T1000 (cell line): Measurements from ENCODE around the gene CACNA1C.
A peak's percentile ranks its signal among the peaks of the same experiment; 100 is the strongest.
"Not testable (repeated sequence)": the region's sequence is repeated elsewhere in the genome, so short reads cannot be mapped to it uniquely, and the experiment has no call there.

ENCODE experiments used
- DNase-seq: peaks from one replicate; lab custom pipeline; 2025; ENCODE audit warnings: mixed read lengths; lab: John Stamatoyannopoulos, UW

CACNA1C gene

DNA sequence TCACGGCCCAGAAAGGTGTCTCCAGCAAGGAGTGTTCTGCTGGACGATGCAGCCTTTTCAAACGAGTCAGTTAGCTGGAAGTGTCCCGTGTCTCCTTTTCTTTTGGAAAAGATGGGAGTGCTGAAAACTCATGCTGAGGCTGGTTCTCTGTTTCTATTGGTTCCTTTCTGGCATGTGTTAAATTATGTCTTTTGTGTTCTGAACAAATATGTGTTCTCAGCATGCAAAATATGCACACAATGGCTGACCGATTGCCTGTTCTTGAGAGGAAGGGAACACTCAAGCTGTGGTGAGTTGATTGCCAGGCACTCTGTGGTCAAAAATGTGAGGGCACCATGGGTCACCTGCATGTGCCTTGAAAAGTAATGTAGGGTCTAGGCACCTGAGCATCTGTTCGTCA, 181.3 kb downstream of the CACNA1C start:
- DNase-seq = no peak

DNA sequence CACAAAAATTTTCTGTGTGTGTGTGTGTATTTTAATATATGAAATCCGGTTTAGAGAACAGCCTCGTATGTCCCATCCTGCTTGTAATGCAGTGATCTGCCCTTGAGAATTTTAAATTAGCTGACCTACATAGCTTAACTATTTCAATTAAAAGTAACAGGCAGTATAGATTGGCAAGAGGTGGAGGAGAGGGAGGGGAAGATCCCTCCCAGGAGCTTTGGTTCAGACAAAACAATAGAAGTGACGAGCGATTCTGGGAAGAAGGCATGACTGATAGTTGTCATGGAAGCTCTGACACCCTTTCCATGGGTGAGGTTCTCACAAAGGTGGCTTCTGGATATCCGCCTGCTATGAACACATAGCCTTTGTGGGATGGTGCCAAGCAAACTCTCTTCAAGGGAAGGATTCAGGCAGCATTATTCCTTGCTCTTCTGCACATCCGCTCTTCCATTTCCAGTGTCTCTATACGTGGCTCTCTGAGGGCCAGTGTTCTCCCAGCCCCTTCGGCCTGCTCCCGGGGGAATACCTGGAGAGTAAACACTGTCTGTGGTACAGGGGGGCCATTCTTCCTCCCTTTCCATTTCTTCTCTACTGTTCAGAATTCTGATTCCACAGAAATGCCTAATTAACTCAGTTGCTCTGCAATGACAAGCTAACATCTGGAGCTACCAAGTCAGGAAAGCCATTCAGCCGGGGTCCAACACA, 182.0 kb downstream of the CACNA1C start:
- DNase-seq = no peak

DNA sequence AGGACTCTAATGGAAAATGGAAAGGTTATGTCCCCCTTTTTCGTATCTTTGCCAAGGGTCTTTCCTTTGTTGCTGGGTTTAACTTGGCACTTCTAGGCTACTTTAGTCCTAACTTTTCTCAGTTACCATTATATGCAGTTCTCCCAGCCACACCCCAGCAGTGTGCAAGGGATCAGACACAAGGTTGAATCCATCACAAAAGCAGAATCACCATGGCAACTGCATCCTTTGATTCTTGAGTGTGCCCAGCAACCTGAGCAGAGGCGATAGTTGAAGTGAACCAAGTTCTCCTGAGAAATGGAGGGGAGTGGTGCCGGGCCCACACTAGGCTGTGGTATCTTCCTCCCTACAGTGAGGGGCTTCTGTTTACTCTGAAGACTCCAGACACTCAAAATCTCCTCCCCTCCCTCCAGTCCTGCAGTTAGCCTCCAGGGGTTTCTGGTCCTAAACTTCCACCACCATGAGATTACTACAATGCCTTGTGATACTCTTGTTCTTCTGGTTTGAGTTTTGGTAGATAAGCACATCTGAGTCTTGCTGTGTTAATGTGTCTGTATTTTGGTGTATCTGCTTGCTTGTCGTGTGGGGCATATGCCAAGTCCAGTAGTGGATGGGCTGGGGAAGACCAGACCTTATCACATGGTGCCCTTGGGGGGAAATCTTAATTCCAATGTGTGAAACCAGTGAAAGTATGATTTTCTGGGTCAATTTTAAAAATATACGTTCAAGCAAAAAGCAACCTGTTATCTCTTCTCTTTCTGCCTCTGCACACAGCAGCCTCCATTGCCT, 183.9 kb downstream of the CACNA1C start:
- no peak for DNase-seq

DNA sequence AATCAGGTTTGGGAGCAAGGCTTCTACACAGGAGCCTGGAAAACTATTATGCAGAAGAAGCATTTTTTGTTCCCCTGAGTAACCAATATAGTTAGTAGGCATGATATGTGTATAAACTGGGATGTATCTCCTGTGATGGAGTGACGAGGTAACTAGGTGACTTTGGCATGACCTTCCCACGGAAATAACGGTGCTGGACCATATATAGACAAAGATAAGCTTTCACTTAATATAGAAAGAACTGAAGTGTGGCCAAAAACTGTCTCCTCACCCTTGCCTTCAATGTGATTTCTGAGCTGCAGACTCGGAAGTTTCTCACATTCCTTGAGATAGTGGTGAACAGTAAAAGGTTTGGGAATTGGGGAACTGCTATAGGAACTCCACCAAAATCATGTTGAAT, 185.3 kb downstream of the CACNA1C start:
- no peak for DNase-seq

DNA sequence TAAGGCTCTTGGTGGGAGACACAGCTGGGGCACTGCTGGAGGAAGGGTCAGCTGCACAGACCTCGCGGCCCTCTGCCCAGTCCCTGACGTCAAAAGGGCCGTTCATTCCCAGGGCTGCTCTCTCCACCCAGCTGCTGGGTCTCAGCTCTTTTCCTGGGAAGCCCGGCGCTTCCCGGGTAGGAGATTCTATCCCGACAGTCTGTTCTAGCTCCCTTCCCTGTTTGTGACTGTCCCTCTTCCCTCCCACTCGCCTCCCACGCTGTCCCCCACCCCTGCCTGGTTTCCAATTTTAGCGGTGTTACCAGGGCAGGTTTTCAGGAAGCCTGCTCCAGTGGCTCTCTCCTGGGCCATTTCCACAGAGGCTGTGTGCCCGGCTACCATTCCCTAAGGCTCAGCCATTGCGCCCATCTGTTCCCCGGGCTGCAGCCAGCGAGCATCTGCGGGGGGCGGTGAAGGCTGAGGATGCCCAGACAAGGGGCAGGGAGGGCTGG, 186.6 kb downstream of the CACNA1C start:
- DNase-seq = no peak

DNA sequence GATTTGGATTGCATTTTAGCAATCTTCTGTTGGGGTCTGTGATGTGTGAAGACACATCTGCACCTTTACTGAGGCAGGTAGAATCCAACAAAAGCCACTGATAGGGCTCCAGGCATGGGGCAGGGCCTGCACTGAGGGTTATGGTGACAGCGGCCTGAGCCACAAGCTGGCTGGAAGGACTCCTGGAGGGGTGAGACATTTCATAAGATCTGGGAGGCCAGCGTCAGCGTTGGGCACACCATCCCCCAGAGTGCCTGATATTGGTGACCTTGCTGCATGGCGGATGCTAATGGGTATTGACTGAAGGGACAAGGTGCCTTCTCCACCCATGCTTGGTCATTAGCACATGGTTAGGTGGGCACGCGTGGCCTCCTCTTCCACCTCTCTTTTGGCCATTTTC, 187.6 kb downstream of the CACNA1C start:
- DNase-seq = no peak

DNA sequence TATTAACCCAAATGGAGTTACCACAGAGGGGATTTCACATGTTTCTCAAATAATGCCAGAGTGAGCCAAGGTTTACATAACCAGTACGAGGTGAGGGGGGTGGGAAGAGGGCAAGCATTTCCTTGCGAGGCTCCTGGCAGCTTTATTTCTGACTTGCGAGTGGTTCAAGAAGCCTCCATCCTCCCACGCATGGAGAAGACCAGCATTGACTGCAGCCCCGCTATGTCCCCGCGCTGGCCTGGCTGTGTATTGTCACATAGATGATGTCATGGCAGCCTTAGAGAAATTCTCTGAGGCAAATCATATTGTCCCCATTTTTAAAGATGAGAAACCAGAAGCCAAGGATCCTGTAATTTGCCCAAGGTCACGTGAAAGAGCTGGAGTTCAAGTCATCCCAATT, 188.2 kb downstream of the CACNA1C start:
- DNase-seq = no peak

DNA sequence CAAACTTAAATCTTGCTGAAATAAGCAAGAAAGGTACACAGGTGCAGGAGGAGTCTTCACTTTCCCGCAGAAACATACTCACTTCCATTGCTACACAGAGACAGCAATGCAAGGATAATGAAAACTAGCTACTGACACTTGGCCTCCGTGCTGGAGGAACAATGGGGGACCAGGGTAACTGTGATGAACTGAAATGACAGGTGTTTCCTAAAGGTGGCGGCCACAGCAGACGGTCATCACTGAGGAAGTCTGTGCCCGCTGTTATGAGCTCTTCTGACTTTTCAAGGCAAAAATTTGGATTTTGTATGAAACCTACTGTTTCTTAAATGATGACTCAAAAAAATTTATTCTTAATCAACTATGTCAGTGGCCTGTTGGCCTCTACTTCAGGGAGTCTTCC, 189.4 kb downstream of the CACNA1C start:
- DNase-seq = no peak

DNA sequence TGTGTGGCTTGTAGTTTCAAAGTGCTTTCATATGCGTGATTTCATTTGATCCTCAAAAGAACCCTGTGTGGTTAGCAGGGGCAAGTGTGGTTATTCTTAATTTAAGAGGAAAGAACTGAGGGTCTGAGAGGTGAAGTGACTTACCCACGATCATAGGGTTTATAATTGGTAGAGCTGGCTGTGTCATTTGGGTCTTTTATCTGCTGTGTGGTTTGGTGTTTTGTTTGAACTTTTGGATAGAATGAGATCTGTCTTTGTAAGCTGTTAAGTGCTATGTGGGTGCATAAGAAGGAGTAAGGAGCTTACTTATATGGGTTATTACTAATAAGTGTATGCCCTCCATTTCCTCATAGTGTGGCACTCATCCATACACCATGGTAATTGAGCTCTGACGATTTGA, 190.0 kb downstream of the CACNA1C start:
- DNase-seq = no peak

DNA sequence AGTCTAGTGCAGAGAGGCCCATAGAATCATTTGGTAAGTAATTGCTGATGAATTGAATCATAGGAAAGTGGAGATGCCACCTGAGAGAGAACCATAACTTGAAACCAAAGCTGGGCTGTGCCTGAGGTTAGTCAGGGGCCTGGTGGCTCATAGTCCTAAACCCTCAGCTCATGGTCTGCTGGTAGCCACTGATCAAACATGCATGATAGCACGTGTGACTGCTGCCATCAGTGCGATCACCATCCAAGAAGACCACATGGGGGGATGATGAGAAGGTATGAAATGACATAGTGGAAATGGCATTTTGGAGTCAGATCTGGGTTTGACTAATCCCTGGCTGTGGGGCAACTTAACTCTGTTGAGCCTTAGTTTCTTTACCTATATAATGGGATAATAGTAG, 190.5 kb downstream of the CACNA1C start:
- no peak for DNase-seq

DNA sequence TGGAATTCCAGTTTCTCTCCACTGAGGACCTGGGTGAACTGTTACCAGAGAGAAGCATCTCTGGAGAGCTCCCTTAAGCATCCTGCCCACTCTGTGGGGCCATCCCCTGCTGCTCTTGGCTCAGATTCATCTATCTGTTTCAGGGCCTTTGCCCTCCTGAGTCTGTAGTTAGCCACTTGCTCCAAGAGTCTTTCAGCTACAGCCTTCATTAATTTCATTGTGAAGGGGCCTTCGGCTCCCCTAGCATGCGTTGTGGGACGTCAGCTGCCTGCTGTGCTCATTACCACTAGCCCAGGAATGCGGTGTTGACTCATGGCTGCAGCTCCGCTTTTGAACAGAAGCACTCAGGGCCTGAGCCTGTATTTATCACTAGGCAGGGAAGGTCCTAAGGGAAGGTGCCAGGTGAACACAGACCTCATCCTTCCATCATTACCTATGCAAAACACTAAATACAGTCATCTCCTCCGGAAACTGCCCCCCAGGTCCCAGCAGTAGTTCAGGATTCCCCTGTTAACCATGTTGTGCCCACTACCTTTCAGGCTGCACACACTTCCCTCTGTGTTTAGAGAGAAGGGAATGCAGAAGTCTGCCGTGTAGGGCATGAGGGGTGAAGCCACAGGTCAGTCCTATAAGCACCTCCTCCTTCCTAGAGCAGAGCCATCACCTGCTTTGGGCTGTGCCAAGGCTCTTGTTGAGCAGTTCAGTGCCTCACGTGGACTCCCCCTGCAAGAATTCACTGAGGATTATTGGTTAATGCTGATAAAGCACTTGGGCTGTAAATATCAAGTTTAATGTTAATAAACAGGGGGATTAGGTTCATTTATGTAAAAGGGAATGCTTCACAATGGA, 191.4 kb downstream of the CACNA1C start:
- peak; percentile 87 for DNase-seq

DNA sequence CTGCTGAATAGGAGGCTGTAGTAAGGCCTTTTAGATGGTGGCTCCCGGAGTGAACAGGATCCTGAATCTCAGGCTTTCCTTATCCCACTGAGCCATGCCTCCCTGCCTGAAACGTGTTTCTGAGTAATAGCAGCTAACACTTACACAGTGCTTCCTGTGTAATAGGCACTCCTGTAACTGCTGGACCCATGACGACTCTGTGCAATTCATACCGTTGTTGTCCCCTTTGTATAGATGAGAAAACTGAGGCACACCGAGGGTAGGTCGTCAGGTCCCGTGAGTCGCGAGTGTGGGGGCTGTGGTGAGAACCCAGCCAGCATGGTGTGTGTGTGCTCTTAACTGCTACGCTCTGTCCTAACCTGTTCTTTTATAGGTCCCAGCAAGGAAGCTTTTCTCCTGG, 193.6 kb downstream of the CACNA1C start:
- no peak for DNase-seq

DNA sequence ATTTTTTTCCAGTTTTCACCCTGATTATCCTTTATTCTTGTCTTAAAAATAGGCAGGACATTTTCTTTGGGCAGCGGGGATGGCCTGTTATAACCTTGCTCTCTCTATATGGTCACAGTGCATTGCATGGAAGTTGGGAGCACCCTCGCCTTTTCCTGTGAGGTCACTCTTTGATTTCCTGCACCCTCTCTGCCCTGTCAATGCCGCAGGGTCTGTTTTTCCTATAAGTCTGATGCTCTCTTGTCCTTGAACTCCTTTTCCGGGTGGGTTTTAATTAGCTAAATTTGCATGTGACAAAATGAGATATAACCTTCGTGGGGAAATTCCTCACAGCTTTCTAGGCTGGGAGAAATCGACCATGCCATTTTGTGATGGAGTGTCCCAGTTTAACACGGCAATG, 194.3 kb downstream of the CACNA1C start:
- DNase-seq = no peak

DNA sequence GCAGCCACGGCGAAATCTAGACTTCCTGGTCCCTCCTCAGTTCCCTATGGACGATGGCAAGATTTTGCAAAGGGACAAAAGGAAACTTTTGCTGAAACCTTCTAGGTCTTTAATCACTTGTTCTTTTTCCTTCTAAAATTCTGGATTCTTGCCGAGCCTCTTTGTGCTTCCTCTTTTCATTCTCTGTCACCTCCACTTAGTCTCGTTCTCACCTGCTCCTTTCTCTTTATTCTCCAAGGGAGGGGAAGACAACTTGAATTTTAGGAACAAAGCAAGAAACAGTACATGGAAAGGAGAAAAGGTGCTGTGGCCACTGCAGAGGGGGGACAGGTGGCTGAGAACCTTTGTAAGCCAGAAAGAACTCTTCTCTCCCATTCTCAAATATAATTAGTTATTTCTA, 194.8 kb downstream of the CACNA1C start:
- DNase-seq = no peak

DNA sequence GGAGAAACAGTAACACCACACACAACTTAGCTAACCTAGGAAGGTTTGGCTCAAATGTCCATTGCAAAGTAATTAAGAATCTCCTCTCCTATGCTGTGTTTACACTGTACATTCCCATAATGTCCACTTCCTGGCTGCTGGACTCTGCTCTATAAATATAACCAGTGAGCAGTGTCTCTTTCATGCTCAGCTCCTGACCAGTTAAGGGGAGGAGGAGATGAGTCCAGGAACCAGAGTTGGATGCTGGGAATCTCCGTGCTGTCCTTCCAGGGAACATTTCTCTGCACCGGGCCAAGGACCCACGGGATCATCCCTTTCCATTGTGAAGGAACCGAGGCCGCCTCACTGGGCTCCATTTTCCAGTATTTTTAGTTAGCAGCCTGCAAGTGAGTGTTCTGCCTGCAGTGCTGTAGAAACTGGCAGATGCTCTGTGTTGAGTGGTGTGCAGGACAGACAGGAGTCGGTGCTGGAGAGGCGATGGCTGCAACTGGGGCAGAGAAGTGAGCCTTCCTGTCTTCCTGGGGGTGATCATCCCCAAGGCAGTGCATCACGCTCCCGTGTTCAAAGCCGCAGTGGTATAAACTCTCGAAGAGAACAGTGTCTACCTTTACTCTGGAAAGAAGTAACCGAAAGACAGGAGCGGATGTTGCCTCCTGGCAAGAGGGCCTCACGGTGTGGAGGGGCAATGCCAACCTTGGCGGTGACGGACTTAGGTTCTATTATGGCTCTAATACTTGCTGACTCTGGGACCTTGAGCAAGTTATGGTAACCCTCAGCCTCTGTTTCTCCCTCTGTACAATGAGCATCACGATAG, 195.5 kb downstream of the CACNA1C start:
- no peak for DNase-seq

DNA sequence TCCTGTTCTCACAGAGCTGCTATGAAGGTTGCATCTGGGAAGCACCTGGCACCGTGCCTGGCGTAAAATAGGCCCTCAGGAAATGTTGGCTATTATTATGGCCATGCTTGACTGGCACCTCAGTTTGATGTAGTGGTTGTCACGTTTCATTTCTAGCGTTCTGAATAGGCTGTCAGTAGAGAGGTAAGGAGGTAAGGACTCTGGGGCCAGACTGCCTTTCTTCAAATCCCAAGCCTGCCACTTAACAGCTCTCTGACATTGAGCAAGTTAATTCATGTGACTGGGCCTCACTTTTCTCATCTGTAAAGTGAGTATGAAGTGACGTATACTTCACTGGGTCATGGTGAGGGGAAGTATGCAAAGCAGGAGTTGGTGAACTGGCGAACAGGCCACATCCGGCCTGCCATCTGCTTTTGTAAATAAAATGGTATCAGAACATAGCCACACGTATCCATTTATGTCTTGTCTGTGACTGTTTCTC, 196.2 kb downstream of the CACNA1C start:
- no peak for DNase-seq

DNA sequence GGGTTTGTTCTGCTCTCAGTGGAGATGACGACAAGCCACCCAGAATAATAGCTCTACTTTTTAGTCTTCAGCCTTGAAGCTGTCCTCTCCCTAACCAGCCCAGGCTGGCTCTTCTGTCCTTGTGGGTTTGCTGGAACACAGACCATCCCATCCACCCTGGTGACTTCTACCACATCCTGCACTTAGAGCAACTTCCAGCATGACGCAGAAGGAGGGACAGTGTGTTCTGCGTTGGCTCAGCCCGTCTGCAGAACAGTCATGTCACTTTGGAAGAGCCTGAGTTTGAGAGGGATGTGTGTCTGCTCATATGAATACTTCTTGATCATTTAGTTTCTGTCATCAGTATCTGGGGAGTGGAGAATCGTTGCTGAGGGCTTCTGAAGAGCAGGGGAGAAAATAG, 198.0 kb downstream of the CACNA1C start:
- DNase-seq = no peak

DNA sequence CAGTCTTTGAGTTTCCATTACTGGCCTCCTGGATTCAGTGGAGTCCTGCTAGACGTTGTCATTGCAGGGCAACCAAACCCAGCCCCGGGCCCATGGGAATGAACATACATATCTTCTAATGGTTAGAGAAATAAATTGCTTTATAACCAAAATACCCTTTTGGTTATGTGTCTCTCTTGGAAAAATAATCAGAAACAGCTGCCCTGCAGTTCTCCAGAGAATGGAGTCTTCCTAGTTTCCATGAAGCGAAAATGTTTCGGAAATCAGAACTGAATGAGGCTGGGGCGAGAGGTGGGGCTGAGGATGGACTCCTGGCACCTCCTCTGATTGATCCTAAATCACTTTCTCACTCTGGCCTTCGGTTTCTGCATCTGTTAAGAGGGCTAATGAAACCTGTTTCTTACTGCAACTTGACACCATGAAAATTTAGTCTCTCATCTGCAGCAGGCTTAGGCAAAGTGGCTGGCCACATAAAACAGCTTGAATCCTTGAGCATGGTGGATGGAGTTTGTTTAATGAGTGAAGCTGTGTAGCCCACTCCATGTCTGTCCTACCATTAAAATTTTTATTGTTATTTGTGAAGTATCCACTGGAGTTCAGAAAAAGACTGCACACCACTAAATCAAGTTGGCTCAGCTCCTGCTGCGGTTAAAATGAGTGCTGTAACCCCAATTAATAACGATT, 198.9 kb downstream of the CACNA1C start:
- no peak for DNase-seq

DNA sequence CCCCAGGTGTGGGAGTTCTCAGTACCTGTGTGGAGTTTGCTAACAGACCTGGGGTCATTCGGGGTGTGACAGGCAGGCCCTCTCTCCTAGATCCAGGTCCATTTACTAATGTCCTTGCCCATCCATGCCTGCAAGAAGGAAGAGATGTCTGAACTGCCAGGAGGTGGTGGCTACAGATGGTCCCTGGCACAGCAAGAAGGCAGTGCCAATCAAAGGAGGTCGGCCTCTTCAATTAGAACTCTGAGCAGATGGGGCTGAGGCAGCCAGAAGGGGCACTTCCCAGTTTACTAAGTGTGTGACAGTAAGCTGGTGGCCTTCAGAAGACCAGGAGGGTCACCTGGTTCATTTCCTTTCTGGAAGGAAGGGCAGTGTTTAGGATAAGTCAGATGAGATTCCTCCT, 202.5 kb downstream of the CACNA1C start:
- DNase-seq = no peak

DNA sequence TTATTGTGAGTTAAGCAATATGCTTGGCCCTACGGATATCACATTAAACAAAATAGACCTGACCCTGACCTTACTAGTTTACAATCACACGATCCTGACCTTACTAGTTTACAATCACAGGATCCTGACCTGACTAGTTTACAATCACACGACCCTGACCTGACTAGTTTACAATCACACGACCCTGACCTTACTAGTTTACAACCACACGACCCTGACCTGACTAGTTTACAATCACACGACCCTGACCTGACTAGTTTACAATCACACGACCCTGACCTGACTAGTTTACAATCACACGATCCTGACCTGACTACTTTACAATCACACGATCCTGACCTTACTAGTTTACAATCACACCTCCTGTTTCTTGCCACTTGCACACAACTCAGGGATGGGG, 202.9 kb downstream of the CACNA1C start:
- not testable (repeated sequence) for DNase-seq

DNA sequence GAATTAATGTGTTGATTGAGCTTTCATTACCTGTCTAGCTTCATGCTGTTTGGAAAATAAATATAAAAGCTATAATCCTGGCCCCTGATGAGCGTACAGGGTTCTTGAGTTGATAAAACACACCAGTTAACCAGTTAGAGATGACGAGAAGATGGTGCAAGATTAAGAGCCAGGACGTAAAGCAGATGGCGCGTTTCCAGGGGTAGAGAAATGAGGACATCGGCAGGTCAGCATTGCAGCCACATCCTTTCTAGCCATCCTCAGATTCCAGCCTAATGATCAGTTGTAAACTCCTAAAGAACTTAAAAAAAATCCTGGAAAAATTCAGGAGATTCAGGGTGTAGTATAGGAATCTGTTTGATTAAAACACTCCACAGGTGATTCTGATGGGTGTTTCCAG, 203.7 kb downstream of the CACNA1C start:
- no peak for DNase-seq
